Stimulated activated CD8-positive, alpha-beta memory T cell treated with anti-CD3 and anti-CD28 coated beads, Interleukin-4, amount 100 ng/mL, for 24 hours (primary cell): Measurements from ENCODE around the gene C10orf53.
"Not testable (repeated sequence)": the region's sequence is repeated elsewhere in the genome, so short reads cannot be mapped to it uniquely, and the experiment has no call there.

Experiments used
- DNase-seq: peaks from one replicate; pipeline ENCODE4 v3.0.0-alpha.2; 2020; ENCODE audit warnings: low read depth

The C10orf53 gene

GRCh38 chr10:49688261-49688846, 8.9 kb downstream of the C10orf53 start:
- no peak for DNase-seq

DNA sequence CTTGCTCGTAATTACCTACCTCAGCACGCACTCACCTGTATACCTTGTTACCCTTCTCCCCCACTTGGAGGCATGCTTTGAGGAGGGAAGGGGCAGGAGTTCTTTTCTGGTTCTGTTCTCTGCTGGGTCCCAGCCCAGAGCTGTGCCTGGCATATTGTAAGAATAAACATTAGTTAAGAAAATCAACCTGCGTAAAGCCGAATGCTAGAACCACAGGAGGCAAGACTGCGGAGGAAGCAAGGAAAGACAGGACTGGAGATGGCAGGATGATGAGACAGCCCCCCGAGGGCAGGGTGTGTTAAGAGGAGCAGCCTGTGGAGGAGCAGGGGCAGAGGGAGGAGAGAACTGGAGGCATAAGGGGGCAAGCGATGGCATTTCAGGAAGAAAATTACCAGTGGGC, 9.5 kb downstream of the C10orf53 start:
- DNase-seq, result no peak

DNA sequence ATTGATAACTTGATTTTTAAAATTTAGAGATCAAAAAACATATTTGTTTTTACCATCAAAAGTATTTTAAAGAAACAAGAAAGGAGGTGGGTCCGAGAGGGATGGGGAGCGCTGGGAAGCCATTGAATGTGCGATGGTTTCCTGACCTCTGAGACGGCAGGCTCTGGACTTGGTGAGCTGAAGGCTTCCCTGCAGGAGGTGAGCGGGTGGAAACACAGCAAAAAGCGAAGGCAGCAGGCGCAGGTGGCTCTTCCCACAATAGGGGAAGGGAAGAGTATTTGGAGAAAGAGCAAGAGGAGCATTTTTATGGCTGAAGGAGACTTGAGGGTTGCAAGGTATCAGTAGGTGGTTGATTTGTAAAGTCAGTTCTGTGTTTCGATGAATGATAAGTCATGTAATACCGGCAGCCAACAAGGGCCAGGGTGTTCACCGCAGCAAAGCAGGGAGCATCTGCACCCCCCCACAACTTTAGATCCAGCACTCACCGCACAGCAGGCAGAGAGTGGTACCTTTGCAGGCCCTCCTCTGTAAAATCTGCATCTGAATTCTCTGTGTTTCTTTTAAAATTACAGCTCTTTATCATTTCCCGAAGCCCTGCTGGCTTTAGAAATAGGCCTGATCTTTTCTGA, 10.5 kb downstream of the C10orf53 start:
- DNase-seq, result no peak

DNA sequence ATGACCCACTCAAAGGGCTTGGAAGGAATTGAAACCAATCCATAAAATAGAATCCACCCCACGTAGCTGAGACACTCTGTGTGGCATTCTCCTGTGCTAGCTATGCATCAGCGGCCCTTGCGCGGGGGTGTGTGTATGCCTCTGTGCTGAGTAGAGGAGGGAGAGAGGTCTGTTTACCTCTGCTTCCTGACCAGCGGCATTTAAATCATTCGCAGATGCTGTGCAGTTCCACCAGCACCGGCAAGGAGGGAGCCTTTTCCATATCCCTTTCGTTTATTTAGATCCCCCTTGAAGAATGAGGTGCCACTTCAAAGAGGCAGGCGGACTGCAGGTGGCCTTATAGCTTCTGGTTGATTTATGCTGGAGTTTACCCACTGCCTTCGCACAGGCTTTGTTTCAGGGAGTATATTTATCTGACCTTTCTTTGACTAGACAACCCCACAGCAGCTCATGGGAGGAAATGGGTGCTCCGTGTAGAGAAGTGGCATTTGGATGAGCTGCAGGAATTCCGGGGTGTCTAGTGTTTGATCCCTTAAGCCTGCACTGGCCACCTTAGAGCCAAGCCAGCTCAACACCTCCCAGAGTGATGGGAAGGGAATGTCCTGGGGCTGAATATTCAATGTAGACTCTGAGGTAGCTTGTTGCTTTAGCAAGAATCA, 11.4 kb downstream of the C10orf53 start:
- DNase-seq, result no peak

GRCh38 chr10:49691588-49691987, 12.1 kb downstream of the C10orf53 start:
- DNase-seq, result no peak

- no peak for DNase-seq
Measured at GRCh38 chr10:49694466-49694865, 15.0 kb downstream of the C10orf53 start.

- DNase-seq, result no peak
Measured at GRCh38 chr10:49696311-49696710, 16.9 kb downstream of the C10orf53 start.

DNA sequence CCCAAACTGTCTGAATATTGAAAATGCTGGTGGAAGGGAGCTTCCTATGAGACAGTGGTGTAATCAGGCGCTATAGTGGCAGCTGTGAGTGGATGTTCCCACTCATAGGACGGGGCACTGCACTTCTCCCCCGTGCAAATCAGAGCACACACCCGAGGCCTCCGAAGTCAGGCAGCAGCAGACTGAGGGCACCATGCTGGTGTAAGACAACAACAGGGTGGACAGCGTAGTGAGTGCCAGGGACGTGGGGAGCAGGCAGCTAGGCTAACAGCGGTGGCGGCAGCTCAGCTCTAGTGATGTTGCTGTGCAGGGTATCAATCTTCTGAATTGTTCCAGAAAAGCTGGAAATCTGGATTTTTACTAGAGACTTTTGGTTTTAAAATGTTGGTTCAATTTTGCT, 19.2 kb downstream of the C10orf53 start:
- DNase-seq, result no peak

- DNase-seq, result no peak
Measured at GRCh38 chr10:49700211-49700610, 20.8 kb downstream of the C10orf53 start.

- DNase-seq, result no peak
Measured at GRCh38 chr10:49700997-49701396, 21.5 kb downstream of the C10orf53 start.

- no peak for DNase-seq
Measured at GRCh38 chr10:49707585-49707984, 28.1 kb downstream of the C10orf53 start.

GRCh38 chr10:49709934-49710333, 30.5 kb downstream of the C10orf53 start:
- DNase-seq, result no peak

DNA sequence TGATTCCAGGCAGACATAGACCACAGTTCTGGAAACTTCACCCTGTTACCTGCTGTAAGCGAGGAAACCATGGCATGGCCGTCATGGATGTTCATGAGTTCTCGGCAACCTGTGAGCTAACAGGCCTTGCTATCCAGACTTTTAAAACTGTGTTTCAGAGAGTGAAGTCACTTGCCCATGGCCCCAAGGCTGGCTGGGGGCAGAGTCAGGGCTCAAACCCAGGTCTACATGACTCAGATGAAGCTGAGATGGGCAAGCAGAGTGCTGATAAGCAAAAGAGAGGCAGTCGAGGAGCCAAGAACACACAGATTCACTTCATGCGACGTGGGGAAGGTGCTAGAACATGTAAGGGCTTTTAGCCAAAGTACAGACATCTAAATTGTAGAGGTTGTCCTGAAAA, 31.5 kb downstream of the C10orf53 start:
- DNase-seq, result no peak

DNA sequence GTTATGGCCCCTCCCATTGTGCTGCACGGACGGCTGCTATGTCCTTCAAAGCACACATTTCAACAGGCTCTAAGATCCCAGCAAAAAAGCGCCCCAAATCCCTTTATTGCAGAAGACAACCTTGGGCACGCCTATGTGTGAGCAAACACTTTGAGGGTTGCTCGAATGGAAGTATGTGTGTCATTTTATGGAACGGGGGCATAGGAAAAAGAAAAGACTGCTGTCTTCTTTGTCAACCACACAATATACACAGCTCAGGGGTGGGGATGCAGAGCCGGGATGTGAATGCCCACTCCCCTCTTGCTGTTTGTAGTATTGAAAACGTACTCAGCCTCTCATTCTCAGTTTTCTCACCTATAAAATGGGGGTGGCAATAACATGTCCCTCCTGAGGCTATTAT, 32.0 kb downstream of the C10orf53 start:
- DNase-seq, result no peak

GRCh38 chr10:49713266-49713665, 33.8 kb downstream of the C10orf53 start:
- no peak for DNase-seq

GRCh38 chr10:49715157-49715556, 35.7 kb downstream of the C10orf53 start:
- DNase-seq, result not testable (repeated sequence)

DNA sequence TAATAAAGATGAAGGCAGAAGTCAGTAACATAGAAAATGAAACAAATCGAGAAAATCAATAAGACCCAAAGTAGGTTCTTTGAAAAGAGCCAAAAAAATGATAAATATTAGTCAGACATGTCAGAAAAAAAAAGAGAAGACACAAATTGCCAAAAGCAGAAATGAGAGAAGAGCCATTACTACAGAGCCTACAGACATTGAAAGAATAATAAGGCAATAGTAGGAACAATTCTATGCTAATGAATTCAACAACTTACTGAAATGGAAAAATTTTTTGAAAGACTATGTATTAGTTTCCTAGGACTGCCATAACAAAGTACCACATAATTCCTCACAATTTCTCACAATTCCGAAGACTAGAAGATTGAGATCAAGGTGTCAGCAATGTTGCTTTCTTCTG, 47.1 kb downstream of the C10orf53 start:
- DNase-seq, result no peak

DNA sequence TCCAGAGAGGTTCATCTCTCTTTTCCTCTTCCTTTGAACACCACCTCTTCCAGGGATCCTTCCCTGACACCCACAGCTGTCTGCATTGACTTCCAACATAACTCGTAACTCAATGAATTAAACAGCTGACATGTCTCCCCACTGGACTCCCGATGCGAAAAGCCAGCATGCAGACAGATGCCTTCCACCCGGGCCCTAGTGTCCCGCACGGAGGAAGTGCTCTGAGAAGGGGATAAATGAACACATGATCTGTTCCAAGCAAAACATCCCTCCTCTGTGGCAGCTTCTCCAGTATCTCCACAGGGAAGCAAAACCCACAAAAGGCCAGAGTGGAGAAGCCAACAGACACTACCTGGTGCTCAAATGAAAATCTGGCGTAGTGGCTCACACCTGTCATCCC, 54.4 kb downstream of the C10orf53 start:
- no peak for DNase-seq

GRCh38 chr10:49734676-49735075, 55.2 kb downstream of the C10orf53 start:
- DNase-seq, result no peak

DNA sequence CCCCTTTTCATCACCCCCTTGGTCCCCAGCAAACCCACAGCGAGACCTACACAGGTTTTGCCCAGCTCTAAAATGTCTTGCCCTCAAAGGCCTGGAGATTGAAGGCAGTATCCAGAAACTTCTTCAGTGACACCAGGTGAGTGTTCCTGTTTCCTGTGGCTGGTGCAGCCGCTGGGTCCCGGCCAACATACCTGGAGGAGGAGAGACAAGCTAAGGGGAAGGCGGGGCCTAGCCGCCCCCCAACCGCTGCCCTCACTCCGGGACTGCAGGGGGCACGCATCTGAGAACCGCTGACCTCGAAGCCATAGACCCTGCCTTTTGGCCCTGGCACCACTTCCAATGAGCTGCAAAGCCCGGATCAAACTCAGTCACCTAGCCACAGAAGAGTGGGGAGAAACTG, 55.7 kb downstream of the C10orf53 start:
- no peak for DNase-seq

GRCh38 chr10:49735848-49736563, 56.6 kb downstream of the C10orf53 start:
- DNase-seq, result no peak

GRCh38 chr10:49736564-49737113, 57.2 kb downstream of the C10orf53 start:
- no peak for DNase-seq
